HCT116 (cell line): ENCODE data around the gene STK39. TPM values are rescaled to one million over a fixed set of nuclear protein-coding genes. Genes with fewer than 3 reads are reported as not detected.

Experiments
- ATAC-seq: fragments of 200-7000 bp; cut with Tn5 transposase; 2 replicates; pipeline ENCODE4 v1.9.1; 2020; ENCODE audit warnings: mild to moderate bottlenecking, moderate library complexity
- BruUV-seq: library from RNA; stranded (reverse); fragments of 400-500 nt; replicated peaks from 2 replicates; lab custom pipeline; 2021; lab: Mats Ljungman, UMichigan
- CTCF ChIA-PET: fragments of 300-600 bp; sonication (Branson Sonifier 250); formaldehyde crosslinking; loops from one replicate; lab custom pipeline; 2021; ENCODE audit warnings: antibody characterized with exemption; lab: Charles Lee
- POLR2A ChIA-PET: fragments of 300-600, 350-600 bp; sonication (Branson Sonifier 250); formaldehyde crosslinking; loops from one replicate; lab custom pipeline; 2021; ENCODE audit warnings: antibody characterized with exemption; lab: Charles Lee
- RAD21 ChIA-PET, 2 experiments: fragments of 300-600 bp; sonication (Branson Sonifier 250); formaldehyde crosslinking; loops; one replicate each; lab custom pipeline; 2023; ENCODE audit warnings: low total read pairs in 2 of 2; ENCODE audit not compliant: uncharacterized antibody in 2 of 2, unreplicated experiment in 2 of 2, low non-redundant PET in 1 of 2; lab: Charles Lee
- DNase-seq: peaks from one replicate; pipeline ENCODE4 v3.0.0-alpha.2; 2010; ENCODE audit warnings: low read depth, low spot score
- H2AFZ ChIP-seq: fragments of 200-600 bp; shearing (Covaris generic), sonication (generic); 2 replicates; pipeline ENCODE4 v1.6.1; 2017; ENCODE audit warnings: low read depth, mixed run types, mixed read lengths, antibody characterized with exemption, low read length; ENCODE audit not compliant: poor library complexity, severe bottlenecking
- H3K27ac ChIP-seq: 2 replicates; pipeline ENCODE4 v1.5.1; 2012; ENCODE audit warnings: low read depth, low read length
- H3K27me3 ChIP-seq: fragments of 200-600 bp; sonication (generic); 2 replicates; pipeline ENCODE4 v1.6.1; 2016; ENCODE audit warnings: mixed run types, low read length, mixed read lengths; ENCODE audit not compliant: insufficient read depth
- H3K36me3 ChIP-seq, 2 experiments: fragments of 200-500 bp in 1 of 2; fragments of 200-600 bp in 1 of 2; sonication (Bioruptor generic) in 1 of 2; sonication (generic) in 1 of 2; 2 replicates each; pipeline versions ENCODE4 v1.5.1 to v1.6.1; 2014 to 2016; ENCODE audit warnings: low read length in 2 of 2, inconsistent platforms in 1 of 2, mixed read lengths in 1 of 2, mixed run types in 1 of 2; ENCODE audit not compliant: insufficient read depth in 2 of 2, control insufficient read depth in 1 of 2
- H3K4me1 ChIP-seq, 2 experiments: fragments of 200-600 bp in 1 of 2; sonication (generic) in 1 of 2; 2 replicates each; pipeline versions ENCODE4 v1.5.1 to v1.6.1; 2012 to 2017; ENCODE audit warnings: low read length in 2 of 2, inconsistent platforms in 1 of 2, mild to moderate bottlenecking in 1 of 2, mixed read lengths in 1 of 2, mixed run types in 1 of 2, moderate library complexity in 1 of 2; ENCODE audit not compliant: insufficient read depth in 2 of 2, control insufficient read depth in 1 of 2
- H3K4me2 ChIP-seq: fragments of 200-600 bp; sonication (generic); 2 replicates; pipeline ENCODE4 v1.6.1; 2017; ENCODE audit warnings: mixed run types, low read length, mixed read lengths
- H3K4me3 ChIP-seq, 2 experiments: fragments of 200-600 bp in 1 of 2; sonication (generic) in 1 of 2; replicated peaks in 1 of 2; 2 replicates each; pipeline ENCODE4 v1.5.1; 2011 to 2016; ENCODE audit warnings: low read length in 2 of 2, control low read depth in 1 of 2, low read depth in 1 of 2, mild to moderate bottlenecking in 1 of 2, mixed read lengths in 1 of 2, mixed run types in 1 of 2
- H3K79me2 ChIP-seq: fragments of 200-600 bp; sonication (generic); 2 replicates; pipeline ENCODE4 v1.6.1; 2017; ENCODE audit warnings: mild to moderate bottlenecking, mixed run types, low read length, moderate library complexity, mixed read lengths; ENCODE audit not compliant: insufficient read depth
- H3K9ac ChIP-seq: fragments of 200-600 bp; sonication (generic); 2 replicates; pipeline ENCODE4 v1.6.1; 2016; ENCODE audit warnings: low read length, mixed read lengths
- H3K9me2 ChIP-seq: fragments of 200-600 bp; sonication (generic), shearing (Covaris generic); 2 replicates; pipeline ENCODE4 v1.6.1; 2017; ENCODE audit warnings: mixed run types, mild to moderate bottlenecking, moderate library complexity; ENCODE audit not compliant: insufficient read depth
- H3K9me3 ChIP-seq, 2 experiments: fragments of 200-500 bp in 1 of 2; fragments of 200-600 bp in 1 of 2; sonication (Bioruptor generic) in 1 of 2; sonication (generic) in 1 of 2; 2 replicates each; pipeline ENCODE4 v1.6.1; 2014 to 2017; ENCODE audit warnings: low read length in 2 of 2, mixed read lengths in 2 of 2, inconsistent platforms in 1 of 2, low read depth in 1 of 2, mild to moderate bottlenecking in 1 of 2, mixed run types in 1 of 2, moderate library complexity in 1 of 2; ENCODE audit not compliant: control insufficient read depth in 1 of 2, insufficient read depth in 1 of 2
- H4K20me1 ChIP-seq: fragments of 200-600 bp; sonication (generic), shearing (Covaris generic); 2 replicates; pipeline ENCODE4 v1.6.1; 2017; ENCODE audit warnings: mixed run types, mild to moderate bottlenecking, moderate library complexity; ENCODE audit not compliant: insufficient read depth
- CBX3 ChIP-seq: IDR thresholded peaks from 2 replicates; pipeline ENCODE4 v1.6.1; 2012; ENCODE audit warnings: low read depth
- CEBPB ChIP-seq: IDR thresholded peaks from 2 replicates; pipeline ENCODE4 v1.6.1; 2012; ENCODE audit warnings: low read depth
- EZH2phosphoT487 ChIP-seq: fragments of 200-600 bp; IDR thresholded peaks from 2 replicates; pipeline ENCODE4 v1.6.1; 2018; ENCODE audit warnings: antibody characterized with exemption, borderline replicate concordance
- FOSL1 ChIP-seq: IDR thresholded peaks from 2 replicates; pipeline ENCODE4 v1.6.1; 2012; ENCODE audit warnings: low read depth
- JUND ChIP-seq: IDR thresholded peaks from 2 replicates; pipeline ENCODE4 v1.6.1; 2012
- POLR2A ChIP-seq: IDR thresholded peaks from 2 replicates; pipeline ENCODE4 v1.7.0; 2011; ENCODE audit warnings: borderline replicate concordance; ENCODE audit not compliant: insufficient read depth, insufficient read length; ENCODE audit errors: extremely low read depth
- POLR2AphosphoS5 ChIP-seq: IDR thresholded peaks from 2 replicates; pipeline ENCODE4 v1.6.1; 2011; ENCODE audit warnings: mild to moderate bottlenecking, low read depth, low read length, moderate library complexity
- RAD21 ChIP-seq: IDR thresholded peaks from 2 replicates; pipeline ENCODE4 v1.6.1; 2012; ENCODE audit warnings: low read depth, mild to moderate bottlenecking
- SIN3A ChIP-seq: IDR thresholded peaks from 2 replicates; pipeline ENCODE4 v1.6.1; 2012; ENCODE audit warnings: low read depth
- SRF ChIP-seq: IDR thresholded peaks from 2 replicates; pipeline ENCODE4 v1.6.1; 2012; ENCODE audit warnings: low read depth
- TCF7L2 ChIP-seq: IDR thresholded peaks from 2 replicates; pipeline ENCODE4 v1.7.0; 2011; ENCODE audit warnings: borderline replicate concordance, inconsistent platforms; ENCODE audit not compliant: insufficient read depth, insufficient read length; ENCODE audit errors: extremely low read depth
- YY1 ChIP-seq: IDR thresholded peaks from 2 replicates; pipeline ENCODE4 v1.6.1; 2011; ENCODE audit warnings: low read length, low read depth, moderate library complexity, mild to moderate bottlenecking; ENCODE audit not compliant: insufficient replicate concordance; ENCODE audit errors: extremely low read depth
- ZFX ChIP-seq: fragments of 450-650 bp; IDR thresholded peaks from 2 replicates; pipeline ENCODE4 v1.6.1; 2017
- ZNF274 ChIP-seq: fragments of 200-500 bp; sonication (Bioruptor generic); IDR thresholded peaks from 2 replicates; pipeline ENCODE4 v1.6.1; 2014; ENCODE audit warnings: mild to moderate bottlenecking, low read depth, low read length, inconsistent platforms
- intact Hi-C: fragments of 100-400 bp; cut with micrococcal nuclease; formaldehyde crosslinking; loops from 2 replicates; pipeline ENCODE4 v1.10.0; 2022
- total RNA-seq: library from RNA; stranded (reverse); gene quantifications from one replicate; pipeline ENCODE4 v1.2.1, GENCODE V29; 2021; ENCODE audit not compliant: unreplicated experiment
- TF ChIP-seq, protein P1 (sequence below), 3 experiments: fragments of 200-600 bp in 1 of 3; sonication (generic) in 1 of 3; IDR thresholded peaks in 2 of 3; conservative IDR thresholded peaks in 1 of 3; 2 replicates each; pipeline ENCODE4 v1.5.1; 2012 to 2017; ENCODE audit warnings: low read depth in 2 of 3, low read length in 2 of 3, antibody characterized with exemption in 1 of 3, borderline replicate concordance in 1 of 3, control low read depth in 1 of 3, mild to moderate bottlenecking in 1 of 3, mixed read lengths in 1 of 3, mixed run types in 1 of 3, moderate library complexity in 1 of 3; ENCODE audit not compliant: insufficient read depth in 1 of 3
- TF ChIP-seq, protein P2 (sequence below): IDR thresholded peaks from 2 replicates; pipeline ENCODE4 v1.6.1; 2011; ENCODE audit warnings: mild to moderate bottlenecking, low read length, moderate library complexity; ENCODE audit not compliant: insufficient replicate concordance; ENCODE audit errors: extremely low read depth
- TF ChIP-seq, protein P3 (sequence below): IDR thresholded peaks from 2 replicates; pipeline ENCODE4 v1.6.1; 2012
- TF ChIP-seq, protein P4 (sequence below): IDR thresholded peaks from 2 replicates; pipeline ENCODE4 v1.6.1; 2012
- TF ChIP-seq, protein P5 (sequence below): IDR thresholded peaks from 2 replicates; pipeline ENCODE4 v1.6.1; 2012; ENCODE audit warnings: low read depth

The STK39 gene
- total RNA-seq, 1 experiment from 2014 or later: 118 TPM

DNA sequence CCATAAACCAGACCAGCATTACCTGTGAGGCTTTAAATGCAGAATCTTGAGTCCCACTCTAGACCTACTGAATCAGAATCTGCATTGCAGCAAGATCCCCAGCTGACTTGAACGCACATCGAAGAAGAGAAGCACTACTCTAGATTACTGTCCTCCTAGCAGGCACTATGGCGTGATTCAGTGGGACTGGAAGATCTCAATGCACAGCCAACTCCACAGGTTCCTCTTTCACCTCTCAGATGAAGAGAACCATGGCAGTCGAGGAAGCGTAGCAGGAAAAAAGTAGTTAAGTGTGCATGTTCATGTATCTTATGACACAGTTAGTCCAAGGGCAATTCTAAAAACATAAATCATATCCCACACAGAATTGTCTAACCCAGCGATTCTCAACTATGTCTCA, 97.4 kb downstream of the STK39 start:
- DNase-seq (no peak), ATAC-seq (no peak)
- intact Hi-C loops: loop anchor here (5.0 to 10.0 kb wide), 2 partner anchors 172 to 765 kb away; no protein-coding TSS in a partner anchor
- CTCF ChIA-PET: no interaction called here
- POLR2A ChIA-PET: no interaction called here
- no peak overlapping the region for H3K9ac ChIP-seq
- no peaks in the 10 kb centered on the region for H4K20me1 ChIP-seq
- TF ChIP-seq CEBPB (no peak), CBX3 (no peak), YY1 (no peak), EZH2phosphoT487 (no peak), POLR2A (no peak), JUND (no peak), SRF (no peak), TCF7L2 (no peak), ZFX (no peak), SIN3A (no peak), FOSL1 (no peak), POLR2AphosphoS5 (no peak), ZNF274 (no peak), RAD21 (no peak)
- TF ChIP-seq, protein P1, sequence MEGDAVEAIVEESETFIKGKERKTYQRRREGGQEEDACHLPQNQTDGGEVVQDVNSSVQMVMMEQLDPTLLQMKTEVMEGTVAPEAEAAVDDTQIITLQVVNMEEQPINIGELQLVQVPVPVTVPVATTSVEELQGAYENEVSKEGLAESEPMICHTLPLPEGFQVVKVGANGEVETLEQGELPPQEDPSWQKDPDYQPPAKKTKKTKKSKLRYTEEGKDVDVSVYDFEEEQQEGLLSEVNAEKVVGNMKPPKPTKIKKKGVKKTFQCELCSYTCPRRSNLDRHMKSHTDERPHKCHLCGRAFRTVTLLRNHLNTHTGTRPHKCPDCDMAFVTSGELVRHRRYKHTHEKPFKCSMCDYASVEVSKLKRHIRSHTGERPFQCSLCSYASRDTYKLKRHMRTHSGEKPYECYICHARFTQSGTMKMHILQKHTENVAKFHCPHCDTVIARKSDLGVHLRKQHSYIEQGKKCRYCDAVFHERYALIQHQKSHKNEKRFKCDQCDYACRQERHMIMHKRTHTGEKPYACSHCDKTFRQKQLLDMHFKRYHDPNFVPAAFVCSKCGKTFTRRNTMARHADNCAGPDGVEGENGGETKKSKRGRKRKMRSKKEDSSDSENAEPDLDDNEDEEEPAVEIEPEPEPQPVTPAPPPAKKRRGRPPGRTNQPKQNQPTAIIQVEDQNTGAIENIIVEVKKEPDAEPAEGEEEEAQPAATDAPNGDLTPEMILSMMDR (IDR thresholded peaks at IDR 0.05 in 2 of 3, conservative IDR thresholded peaks at IDR 0.05 in 1 of 3; ENCODE audit: borderline replicate concordance in 1 of 3, insufficient read depth in 1 of 3, low read depth in 2 of 3, low read length in 2 of 3): no peak
- TF ChIP-seq, protein P2, sequence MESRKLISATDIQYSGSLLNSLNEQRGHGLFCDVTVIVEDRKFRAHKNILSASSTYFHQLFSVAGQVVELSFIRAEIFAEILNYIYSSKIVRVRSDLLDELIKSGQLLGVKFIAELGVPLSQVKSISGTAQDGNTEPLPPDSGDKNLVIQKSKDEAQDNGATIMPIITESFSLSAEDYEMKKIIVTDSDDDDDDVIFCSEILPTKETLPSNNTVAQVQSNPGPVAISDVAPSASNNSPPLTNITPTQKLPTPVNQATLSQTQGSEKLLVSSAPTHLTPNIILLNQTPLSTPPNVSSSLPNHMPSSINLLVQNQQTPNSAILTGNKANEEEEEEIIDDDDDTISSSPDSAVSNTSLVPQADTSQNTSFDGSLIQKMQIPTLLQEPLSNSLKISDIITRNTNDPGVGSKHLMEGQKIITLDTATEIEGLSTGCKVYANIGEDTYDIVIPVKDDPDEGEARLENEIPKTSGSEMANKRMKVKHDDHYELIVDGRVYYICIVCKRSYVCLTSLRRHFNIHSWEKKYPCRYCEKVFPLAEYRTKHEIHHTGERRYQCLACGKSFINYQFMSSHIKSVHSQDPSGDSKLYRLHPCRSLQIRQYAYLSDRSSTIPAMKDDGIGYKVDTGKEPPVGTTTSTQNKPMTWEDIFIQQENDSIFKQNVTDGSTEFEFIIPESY: no peak
- TF ChIP-seq, protein P3, sequence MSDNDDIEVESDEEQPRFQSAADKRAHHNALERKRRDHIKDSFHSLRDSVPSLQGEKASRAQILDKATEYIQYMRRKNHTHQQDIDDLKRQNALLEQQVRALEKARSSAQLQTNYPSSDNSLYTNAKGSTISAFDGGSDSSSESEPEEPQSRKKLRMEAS: no peak
- TF ChIP-seq, protein P4, sequence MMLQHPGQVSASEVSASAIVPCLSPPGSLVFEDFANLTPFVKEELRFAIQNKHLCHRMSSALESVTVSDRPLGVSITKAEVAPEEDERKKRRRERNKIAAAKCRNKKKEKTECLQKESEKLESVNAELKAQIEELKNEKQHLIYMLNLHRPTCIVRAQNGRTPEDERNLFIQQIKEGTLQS: no peak
- TF ChIP-seq, protein P5, sequence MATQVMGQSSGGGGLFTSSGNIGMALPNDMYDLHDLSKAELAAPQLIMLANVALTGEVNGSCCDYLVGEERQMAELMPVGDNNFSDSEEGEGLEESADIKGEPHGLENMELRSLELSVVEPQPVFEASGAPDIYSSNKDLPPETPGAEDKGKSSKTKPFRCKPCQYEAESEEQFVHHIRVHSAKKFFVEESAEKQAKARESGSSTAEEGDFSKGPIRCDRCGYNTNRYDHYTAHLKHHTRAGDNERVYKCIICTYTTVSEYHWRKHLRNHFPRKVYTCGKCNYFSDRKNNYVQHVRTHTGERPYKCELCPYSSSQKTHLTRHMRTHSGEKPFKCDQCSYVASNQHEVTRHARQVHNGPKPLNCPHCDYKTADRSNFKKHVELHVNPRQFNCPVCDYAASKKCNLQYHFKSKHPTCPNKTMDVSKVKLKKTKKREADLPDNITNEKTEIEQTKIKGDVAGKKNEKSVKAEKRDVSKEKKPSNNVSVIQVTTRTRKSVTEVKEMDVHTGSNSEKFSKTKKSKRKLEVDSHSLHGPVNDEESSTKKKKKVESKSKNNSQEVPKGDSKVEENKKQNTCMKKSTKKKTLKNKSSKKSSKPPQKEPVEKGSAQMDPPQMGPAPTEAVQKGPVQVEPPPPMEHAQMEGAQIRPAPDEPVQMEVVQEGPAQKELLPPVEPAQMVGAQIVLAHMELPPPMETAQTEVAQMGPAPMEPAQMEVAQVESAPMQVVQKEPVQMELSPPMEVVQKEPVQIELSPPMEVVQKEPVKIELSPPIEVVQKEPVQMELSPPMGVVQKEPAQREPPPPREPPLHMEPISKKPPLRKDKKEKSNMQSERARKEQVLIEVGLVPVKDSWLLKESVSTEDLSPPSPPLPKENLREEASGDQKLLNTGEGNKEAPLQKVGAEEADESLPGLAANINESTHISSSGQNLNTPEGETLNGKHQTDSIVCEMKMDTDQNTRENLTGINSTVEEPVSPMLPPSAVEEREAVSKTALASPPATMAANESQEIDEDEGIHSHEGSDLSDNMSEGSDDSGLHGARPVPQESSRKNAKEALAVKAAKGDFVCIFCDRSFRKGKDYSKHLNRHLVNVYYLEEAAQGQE: no peak
- TF ChIP-seq, all 23 proteins: peak for 0
- peaks cover 5 to 7% of the 10 kb centered on the region in 2 experiments; a peak in 2 of 4 replicates for H3K4me1 ChIP-seq
- peaks cover 96% of the 10 kb centered on the region for H3K79me2 ChIP-seq
- no peak overlapping the region for H3K4me2 ChIP-seq
- H3K9me3 ChIP-seq: no peaks in the 10 kb centered on the region
- H3K36me3 ChIP-seq: peaks cover 0 to 43% of the 10 kb centered on the region in 2 experiments; a peak in 2 of 4 replicates
- no peak overlapping the region for H3K27ac ChIP-seq
- H3K27me3 ChIP-seq: no peaks in the 10 kb centered on the region
- H3K4me3 ChIP-seq: no peak overlapping the region
- H3K9me2 ChIP-seq: no peaks in the 10 kb centered on the region
- H2AFZ ChIP-seq: no peak overlapping the region
- RAD21 ChIA-PET: no interaction called here
- BruUV-seq: no TSS peak
